HG02763 (cell line): ENCODE measurements around the gene TIAM1.
A peak's percentile ranks its signal among the peaks of the same experiment; 100 is the strongest.

Experiments
- ATAC-seq: cut with Tn5 transposase; IDR thresholded peaks from one replicate; pipeline ENCODE4 v1.9.1; 2021; ENCODE audit warnings: mild to moderate bottlenecking, moderate library complexity; ENCODE audit not compliant: unreplicated experiment

Gene TIAM1

DNA sequence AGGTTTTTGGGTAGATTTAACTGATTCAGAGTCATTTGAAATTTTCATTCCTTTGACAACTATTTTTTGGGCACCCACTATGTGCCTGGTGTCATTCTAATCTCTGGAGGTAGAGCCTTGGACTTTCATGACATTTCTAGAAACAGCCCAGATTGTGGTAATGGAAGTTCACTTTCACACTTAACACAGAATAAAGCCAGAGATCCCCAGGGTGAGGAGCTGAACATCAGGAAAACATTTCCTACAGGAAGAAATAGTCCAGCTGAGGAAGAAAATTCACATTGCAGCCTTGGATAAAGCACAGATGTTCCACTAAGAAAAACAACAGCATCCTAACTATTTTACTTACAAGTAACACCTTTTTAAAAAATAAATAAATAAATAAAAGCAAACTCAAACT is 203.4 kb downstream of the TIAM1 start:
- ATAC-seq = no peak

- ATAC-seq = no peak
Observed at GRCh38 chr21:31140025-31140424, 204.0 kb downstream of the TIAM1 start.

- ATAC-seq = no peak
Observed at GRCh38 chr21:31137960-31138359, 206.1 kb downstream of the TIAM1 start.

GRCh38 chr21:31136891-31137290 is 207.2 kb downstream of the TIAM1 start:
- peak; percentile 33 for ATAC-seq

DNA sequence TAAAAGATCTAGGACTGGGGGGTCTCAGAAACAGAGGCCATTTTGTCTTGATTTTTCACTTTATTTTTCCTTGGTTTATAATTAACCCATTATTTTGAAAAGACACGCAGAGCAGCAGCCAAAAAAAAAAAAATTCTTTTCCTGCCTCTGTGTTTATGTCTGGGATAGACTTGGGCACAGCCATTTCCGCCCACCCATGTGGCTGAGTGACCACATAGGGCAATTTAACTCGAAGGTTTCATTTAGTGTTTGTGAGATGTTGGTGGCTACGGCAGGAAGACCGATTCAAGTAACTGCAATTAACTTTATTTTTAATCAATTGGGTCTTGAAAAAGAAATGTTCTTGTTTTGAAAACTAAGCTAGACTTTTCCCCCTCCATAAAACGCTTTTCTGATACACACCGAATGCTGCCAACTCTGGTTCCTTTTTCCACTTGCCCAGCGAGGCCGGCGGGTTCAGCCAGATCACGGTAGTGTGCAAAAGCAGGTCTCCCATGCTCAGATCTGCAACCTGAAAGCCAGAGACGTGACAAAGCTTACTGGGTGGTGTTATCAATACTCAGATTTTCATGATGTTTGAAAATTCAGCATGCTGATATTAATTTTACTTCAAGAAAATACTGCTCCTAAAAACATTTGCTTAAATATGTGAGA is 208.4 kb downstream of the TIAM1 start:
- ATAC-seq = no peak

DNA sequence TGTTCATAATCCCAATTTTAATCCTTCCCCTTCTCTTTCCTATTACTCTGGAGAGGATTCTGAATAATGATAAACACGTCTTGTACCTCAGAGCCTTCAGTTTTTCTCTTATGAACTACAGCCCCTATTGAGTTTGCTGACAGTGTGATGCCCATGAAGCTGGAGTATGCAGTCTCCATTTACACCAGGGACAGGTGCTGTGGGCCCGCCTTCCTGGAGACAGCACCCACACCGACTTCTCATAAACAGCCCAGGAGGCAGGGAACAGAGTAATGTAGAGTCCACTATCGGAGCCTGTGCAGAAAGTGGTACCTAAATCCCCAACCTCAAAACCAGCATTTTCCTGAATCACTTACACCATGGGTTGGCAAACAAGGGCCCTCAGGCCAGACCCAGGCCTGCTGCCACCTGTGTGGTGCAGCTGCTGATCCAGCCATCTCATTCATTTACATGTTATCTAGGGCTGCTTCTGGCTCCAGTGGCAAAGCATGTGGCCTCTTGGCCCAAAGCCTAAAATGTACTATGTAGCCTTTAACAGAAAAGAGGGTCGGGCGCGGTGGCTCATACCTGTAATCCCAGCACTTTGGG is 210.7 kb downstream of the TIAM1 start:
- no peak for ATAC-seq

- ATAC-seq = peak; percentile 85
Observed at GRCh38 chr21:31132574-31133242, 211.4 kb downstream of the TIAM1 start.

GRCh38 chr21:31130821-31131220 is 213.2 kb downstream of the TIAM1 start:
- ATAC-seq = no peak

- no peak for ATAC-seq
Observed at GRCh38 chr21:31128234-31128633, 215.8 kb downstream of the TIAM1 start.

DNA sequence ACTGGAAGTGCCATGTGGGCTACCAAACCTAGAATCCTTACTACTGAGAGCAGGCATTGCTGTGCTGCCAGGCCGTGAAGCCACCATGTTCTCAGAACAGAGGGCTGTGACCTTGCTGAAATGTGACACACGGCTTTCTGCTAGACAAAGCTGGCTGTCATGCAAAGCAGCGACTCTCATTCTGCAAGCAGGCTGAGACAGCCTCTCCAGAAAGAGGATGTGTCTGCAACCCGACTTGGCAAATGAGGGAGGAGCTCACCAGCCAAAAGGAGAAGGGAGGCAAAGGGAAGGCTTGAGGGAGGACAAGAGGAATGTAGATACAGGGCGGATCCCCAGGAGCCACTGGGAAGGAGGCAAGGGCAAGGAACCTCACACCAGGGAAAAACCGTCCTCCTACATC is 220.1 kb downstream of the TIAM1 start:
- peak; percentile 58 for ATAC-seq

DNA sequence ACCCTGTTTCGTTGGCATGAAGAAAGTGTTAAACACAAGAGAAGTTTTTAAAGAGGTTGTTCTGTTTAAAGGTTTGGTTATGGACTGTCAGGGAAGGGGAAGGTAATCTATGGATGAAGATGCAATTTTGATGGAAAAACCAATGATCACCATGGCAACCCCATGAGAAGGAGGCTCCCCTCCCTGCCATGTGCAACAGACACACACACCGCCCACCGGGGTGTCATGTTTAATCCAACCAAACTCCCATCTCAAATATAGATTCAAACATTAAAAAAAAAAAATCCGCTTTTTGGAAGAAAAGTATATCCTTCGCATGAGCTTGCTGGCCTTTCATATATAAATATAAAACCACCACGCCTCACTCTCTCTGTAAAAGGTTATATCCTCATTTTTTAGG is 224.9 kb downstream of the TIAM1 start:
- ATAC-seq = no peak

DNA sequence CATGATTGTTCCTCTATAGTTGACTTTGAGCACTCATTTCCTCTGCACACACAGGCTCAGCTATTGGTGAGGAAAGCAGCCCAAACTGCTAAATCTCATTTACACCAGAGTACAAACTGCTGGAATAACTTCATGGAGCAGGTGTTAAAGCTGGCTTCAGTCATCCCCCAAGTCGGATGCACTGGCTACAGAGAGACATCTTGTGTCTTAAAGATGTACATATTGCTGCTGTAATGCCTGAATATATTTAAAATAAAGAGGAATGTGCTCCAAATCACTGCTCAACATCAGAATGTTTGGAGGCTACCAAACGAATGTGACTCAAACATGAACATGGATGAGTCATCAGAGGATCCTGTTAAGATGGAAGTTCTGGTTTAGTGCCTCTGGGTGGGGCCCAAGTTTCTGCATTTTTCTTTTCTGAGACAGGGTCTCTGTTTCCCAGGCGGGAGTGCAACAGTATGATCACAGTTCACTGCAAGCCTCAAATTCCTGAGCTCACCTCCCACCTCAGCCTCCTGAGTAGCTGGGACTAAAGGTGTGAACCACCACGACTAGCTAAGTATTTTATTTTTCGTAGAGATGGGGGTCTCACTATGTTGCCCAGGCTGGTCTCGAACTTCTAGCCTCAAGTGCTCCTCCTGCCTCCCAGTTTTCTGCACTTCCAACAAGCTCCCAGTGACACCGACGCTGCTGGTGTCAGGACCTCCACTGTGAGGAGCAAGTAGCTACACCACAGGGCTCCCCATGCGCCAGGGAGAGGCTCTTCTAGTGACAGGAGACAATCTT is 226.7 kb downstream of the TIAM1 start:
- no peak for ATAC-seq

GRCh38 chr21:31115249-31115648 is 228.8 kb downstream of the TIAM1 start:
- ATAC-seq = no peak

- no peak for ATAC-seq
Observed at GRCh38 chr21:31111093-31111492, 233.0 kb downstream of the TIAM1 start.

- ATAC-seq = no peak
Observed at GRCh38 chr21:31110430-31110829, 233.6 kb downstream of the TIAM1 start.

GRCh38 chr21:31107871-31108270 is 236.2 kb downstream of the TIAM1 start:
- ATAC-seq = peak; percentile 55

DNA sequence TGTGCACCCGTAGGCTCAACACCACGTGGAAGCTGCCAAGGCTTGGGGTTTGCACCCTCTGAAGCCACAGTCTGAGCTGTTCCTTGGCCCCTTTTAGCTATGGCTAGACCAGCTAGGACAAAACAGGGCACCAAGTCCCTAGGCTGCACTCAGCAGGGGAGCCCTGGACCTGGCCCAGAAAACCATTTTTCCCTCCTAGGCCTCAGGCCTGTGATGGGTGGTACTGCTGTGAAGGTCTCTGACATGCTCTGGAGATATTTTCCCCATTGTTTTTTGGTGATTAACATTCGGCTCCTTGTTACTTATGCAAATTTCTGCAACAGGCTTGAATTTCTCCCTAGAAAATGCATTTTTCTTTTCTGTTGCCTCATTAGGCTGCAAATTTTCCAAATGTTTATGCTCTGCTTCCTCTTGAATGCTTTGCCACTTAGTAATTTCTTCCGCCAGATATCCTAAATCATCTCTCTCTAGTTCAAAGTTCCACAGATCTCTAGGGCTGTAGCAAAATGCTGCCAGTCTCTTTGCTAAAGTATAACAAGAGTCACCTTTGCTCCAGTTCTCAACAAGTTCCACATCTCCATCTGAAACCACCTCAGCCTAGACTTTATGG is 236.8 kb downstream of the TIAM1 start:
- ATAC-seq = no peak

DNA sequence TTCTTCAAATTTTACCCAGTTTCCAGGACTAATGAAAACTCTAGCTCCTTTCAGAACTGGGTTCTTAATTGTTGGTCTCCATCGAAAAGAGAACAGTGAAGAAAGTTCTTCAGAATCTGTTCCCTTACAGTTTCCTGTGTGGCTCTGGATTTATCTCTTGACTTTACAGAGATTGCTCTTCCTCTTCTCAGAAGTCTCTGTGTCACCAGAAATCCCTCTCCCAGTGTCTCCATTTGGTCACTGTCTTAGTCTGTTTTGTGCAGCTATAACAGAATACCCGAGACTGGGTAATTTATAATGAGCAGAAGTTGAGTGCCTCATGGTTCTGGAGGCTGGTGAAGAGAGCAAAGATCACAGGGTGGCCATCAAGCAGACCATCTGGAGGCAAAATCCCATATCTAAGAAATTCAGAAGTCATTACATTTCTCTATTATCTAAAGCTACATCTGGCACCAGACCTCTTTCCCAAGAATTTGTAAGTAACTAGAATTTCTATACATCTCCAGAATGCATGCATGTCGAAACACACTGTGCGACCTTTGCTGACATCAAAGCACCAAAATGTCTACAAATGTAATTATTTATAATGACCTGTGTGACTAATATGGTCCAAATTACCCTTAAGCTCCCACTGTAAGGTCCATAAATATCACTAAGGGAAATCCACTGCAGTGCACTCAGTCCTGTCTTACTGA is 240.3 kb downstream of the TIAM1 start:
- no peak for ATAC-seq

- ATAC-seq = no peak
Observed at GRCh38 chr21:31103163-31103562, 240.9 kb downstream of the TIAM1 start.

GRCh38 chr21:31099122-31099521 is 244.9 kb downstream of the TIAM1 start:
- no peak for ATAC-seq

GRCh38 chr21:31098576-31099005 is 245.5 kb downstream of the TIAM1 start:
- no peak for ATAC-seq
